ENCODE measurements around the gene WNT7B.
"Not testable (repeated sequence)": the region's sequence is repeated elsewhere in the genome, so short reads cannot be mapped to it uniquely, and the experiment has no call there.

WNT7B gene

DNA sequence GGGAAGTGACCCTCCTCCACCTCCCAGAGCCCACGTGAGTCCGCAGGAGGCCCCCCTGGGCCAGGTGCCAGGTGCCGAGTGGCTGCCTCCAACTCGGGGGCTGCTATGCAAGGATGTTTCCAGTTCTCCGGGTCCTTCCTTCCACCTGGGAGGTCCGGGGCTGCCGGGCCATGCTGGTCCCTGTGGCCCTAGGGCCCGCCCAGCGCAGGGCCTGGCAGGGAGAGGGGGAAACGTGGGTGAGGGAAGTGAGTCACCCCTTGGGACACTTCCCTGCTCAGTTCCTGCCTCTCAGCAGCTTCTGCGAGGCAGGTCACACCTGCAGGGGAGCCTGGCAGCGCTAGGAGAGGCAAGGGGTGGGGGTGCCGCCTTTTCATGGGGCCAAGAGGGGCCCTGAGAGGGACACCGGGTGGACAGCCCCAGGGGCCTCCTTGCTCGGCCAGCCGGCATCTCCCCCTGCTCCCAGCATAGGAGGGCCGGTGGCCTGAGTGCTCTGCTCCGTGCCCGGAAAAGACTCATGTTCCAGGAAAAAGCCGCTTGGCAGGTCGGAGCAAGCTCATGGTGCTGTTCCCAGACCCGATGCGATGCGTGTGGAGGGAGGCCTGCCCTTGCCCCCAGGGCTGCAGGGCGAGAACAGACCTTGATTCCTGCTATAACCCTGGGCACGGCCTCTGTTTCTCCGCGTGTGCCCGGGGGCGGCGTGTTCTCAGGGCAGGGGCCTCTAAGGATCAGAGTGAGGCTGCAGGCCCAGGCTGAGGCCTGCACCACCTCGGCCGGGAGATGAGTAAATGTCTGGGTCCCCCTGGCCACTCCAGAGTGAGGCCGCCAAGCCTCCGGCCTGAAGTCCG lies 30.3 kb upstream of the WNT7B start:
- DNase-seq (ENCODE audit: low spot score) = no peak
- TF ChIP-seq, protein P1, sequence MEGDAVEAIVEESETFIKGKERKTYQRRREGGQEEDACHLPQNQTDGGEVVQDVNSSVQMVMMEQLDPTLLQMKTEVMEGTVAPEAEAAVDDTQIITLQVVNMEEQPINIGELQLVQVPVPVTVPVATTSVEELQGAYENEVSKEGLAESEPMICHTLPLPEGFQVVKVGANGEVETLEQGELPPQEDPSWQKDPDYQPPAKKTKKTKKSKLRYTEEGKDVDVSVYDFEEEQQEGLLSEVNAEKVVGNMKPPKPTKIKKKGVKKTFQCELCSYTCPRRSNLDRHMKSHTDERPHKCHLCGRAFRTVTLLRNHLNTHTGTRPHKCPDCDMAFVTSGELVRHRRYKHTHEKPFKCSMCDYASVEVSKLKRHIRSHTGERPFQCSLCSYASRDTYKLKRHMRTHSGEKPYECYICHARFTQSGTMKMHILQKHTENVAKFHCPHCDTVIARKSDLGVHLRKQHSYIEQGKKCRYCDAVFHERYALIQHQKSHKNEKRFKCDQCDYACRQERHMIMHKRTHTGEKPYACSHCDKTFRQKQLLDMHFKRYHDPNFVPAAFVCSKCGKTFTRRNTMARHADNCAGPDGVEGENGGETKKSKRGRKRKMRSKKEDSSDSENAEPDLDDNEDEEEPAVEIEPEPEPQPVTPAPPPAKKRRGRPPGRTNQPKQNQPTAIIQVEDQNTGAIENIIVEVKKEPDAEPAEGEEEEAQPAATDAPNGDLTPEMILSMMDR (IDR thresholded peaks at IDR 0.05; ENCODE audit: extremely low read depth, missing control alignments) = no peak

DNA sequence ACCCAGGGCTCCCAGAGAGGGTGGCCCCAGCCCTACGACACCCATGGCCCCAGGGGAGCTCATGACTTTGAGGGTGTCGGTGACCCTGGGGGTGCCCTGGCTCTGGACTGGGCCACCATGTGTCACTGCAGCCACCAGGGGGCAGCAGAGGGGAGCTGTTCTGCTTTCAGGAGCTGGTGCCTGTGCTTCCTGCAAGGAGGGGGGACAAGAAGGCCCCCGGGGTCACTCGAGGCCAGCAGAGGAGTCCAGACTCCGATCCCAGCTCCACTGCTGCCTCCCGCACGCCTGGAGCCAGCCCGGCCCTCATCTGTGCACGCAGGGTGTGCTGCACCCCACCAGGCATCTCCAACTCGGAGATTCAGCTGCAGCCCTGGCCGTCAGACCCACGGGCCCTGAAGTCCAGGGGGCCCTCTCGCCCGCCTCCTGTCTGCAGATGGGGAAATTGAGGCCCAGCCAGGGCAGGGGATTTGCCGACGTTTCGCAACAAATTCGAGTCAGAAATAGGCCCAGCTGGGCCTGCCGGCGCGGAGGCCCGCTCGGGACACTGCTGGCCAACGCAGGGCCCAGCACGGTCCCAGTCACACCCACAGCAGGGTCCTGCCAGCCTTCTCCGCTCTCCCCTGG lies 29.5 kb upstream of the WNT7B start:
- peak; percentile 95 for DNase-seq (ENCODE audit: low spot score)
- TF ChIP-seq, protein P1 (IDR thresholded peaks at IDR 0.05; ENCODE audit: extremely low read depth, missing control alignments) = peak; percentile 87

DNA sequence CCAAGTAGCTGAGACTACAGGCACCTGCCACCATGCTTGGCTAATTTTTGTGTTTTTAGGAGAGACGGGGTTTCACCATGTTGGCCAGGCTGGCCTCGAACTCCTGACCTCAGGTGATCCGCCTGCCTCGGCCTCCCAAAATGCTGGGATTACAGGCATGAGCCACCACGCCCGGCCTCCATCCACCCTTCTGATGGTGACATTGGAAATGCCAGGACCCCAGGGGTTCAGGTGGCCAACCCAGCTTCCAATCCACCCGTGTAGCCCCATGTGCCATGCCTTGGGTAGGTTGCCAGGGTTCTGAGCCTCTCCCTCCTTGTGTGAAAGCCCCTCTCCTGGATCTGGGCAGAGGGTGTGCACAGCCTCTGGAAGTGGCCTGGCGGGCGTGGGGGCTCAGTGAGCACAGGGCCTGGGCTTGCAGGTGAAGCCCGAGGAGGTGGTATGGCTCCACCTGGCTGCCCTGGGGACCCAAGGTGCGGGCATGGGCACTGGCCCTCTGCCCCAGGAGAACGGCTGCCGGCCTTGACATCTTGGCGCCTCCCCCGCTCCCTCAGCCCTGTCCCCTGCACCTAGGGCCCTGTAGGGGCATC lies 28.2 kb upstream of the WNT7B start:
- DNase-seq (ENCODE audit: low spot score) = not testable (repeated sequence)

DNA sequence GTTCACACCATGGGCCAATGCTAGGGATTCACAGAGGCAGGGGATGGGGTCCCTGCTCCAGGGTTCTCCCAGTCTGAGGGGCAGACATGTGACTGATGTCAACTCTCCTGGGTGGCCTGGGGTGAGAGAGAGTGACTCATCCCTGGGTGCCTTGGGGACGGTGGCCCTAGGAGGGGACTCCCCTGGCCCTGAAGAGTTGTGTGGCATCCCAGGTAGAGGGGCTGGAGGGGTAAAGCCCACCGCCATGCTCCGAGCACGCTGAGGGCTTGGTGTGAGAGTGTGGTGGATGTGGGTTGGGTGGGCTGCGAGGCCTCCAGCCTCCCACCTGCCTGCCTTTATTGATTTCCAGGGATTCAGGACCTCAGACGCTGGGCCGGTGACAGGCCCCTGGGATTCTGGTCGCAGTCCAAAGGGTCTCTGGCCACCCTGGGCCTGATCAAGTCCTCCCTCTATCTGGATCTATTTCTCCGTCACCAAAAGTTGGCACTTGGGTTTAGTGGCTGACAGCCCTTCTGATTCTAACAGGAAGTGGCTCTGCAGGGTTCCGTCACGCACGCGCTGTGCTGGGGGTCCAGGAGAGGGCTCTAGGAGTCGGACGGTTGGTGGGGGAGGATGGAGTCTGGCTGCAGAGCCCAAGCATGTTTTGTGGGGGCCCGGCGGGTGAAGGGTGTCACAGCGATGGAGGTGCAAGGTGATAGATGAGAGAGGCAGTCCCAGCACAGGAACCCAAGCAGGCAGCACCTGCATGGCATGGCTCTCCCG lies 27.3 kb upstream of the WNT7B start:
- no peak for DNase-seq (ENCODE audit: low spot score)
- TF ChIP-seq, protein P1 (IDR thresholded peaks at IDR 0.05; ENCODE audit: extremely low read depth, missing control alignments) = no peak

DNA sequence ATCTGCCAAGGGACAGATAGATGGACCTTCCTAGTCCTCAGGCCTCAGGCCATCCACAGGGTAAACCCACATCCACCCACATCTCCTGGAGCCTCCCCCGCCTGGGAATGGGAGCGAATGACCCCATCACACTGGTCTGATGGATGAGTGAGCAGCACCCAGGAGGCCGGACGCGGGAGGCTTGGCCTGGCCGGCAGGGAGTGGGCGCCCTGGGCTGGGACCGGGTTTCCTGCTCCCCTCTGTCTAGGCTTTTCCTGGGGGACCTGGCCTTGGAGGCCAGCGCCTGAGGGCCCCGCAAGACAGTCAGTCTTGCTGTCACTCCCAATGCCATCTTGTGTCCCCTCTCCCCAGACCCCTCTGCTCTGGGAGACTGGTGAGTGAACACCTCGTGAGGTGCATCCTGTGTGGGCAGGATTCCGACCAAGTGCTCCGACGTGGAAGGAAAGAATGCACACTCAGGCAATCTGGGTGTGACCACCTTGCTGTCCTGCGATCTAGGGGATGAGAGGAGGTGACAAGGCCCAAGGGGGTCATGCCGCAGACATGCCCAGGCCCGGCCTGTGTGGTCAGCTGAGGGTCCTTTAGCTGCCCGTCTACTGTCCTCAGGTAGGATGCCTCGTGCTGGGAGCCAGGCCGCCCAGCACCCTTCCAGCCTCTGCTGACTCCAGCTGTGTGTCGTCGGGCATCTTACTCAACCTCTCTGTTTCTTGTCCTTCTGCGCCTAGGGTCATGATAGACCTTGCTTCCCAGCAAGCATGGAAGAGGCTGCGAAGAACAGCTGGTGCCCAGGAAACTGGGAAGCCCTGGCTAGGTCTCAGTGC lies 26.5 kb upstream of the WNT7B start:
- no peak for DNase-seq (ENCODE audit: low spot score)
- TF ChIP-seq, protein P1 (IDR thresholded peaks at IDR 0.05; ENCODE audit: extremely low read depth, missing control alignments) = no peak

DNA sequence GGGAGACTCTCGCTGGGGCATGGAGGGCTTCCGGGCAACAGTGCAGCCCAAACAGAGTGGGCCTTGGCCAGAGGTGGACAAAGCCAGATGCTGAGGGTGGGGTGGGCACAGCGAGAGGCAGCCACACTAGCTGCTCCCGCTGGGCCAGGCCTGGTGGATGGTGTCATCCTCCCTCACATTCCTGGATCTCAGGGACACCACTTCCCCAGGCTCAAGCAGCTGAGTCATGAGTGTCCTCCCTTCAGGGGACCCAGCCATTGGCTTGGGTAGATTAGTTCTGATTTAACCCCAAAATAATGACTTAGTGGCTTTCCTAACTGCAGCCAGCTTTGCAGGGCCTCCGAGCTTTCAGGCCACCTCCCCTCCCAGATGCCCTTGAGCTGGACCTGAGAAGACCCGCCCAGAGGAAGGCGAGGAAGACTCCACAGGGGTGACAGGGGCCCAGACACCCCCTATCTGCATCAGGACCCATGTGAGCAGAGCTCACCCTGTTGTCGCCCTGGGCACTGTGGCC lies 25.9 kb upstream of the WNT7B start:
- TF ChIP-seq, protein P1 (IDR thresholded peaks at IDR 0.05; ENCODE audit: extremely low read depth, missing control alignments) = no peak
- DNase-seq (ENCODE audit: low spot score) = no peak

Data from GM20000 (cell line).